Measurements from ENCODE around the gene CDKN3.
"Not testable (repeated sequence)": the region's sequence is repeated elsewhere in the genome, so short reads cannot be mapped to it uniquely, and the experiment has no call there.

Gene CDKN3

DNA sequence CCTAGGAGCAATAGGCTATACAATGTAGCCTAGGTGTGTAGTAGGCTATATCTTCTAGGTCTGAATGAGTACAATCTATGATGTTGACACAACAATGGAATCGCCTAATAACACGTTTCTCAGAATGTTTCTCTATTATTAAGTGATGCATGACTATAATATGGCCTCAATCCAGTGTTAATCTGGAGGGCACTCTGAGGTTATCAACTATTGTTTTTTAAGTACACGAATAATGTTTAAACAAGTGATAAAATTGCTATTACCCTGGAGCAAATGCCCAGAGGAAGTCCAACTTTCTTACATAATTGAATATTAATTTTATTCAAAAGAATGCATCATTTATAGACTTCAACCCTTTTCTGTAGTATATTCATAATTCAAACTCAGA is 60.8 kb downstream of the CDKN3 start:
- DNase-seq: no peak

DNA sequence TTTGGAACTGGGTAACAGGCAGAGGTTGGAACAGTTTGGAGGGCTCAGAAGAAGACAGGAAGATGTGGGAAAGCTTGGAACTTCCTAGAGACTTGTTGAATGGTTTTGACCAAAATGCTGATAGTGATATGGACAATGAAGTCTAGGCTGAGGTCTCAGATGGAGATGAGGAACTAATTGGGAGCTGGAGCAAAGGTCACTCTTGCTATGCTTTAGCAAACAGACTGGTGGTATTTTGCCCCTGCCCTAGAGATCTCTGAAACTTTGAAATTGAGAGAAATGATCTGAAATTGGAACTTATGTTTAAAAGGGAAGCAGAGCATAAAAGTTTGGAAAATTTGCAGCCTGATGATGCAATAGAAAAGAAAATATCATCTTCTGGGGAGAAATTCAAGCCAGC is 61.7 kb downstream of the CDKN3 start:
- DNase-seq: not testable (repeated sequence)

DNA sequence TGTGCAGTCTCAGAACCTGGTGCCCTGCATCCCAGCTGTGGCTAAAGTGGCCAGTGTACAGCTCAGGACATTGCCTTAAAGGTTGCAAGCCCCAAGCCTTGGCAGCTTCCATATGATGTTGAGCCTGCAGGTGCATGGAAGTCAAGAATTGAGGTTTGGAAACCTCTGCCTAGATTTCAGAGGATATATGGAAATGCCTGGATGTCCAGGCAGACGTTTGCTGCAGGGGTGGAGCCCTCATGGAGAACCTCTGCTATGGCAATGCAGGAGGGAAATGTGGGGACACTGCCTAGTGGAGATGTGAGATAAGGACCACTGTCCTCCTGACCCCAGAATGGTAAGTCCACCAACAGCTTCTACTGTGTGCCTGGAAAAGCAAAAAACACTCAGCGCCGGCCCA is 62.3 kb downstream of the CDKN3 start:
- DNase-seq: no peak

DNA sequence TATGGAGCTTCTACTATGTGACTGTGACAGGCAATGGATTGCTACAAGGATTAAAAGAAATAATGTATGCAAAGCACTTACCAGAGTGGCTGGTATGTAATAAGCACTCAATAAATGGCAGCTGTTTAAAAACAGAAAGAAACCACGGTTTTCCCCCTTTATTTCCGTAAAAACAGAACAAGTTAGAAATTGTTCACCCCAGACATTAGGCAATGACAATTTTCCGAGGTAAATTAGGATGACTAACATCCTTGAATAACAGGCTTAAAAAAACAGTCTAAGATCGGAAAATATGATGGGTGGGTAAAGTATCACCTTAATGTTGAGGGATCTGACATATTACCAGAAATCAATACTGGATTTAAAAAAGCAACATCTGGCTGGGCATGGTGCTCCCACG is 65.2 kb downstream of the CDKN3 start:
- no peak for DNase-seq

DNA sequence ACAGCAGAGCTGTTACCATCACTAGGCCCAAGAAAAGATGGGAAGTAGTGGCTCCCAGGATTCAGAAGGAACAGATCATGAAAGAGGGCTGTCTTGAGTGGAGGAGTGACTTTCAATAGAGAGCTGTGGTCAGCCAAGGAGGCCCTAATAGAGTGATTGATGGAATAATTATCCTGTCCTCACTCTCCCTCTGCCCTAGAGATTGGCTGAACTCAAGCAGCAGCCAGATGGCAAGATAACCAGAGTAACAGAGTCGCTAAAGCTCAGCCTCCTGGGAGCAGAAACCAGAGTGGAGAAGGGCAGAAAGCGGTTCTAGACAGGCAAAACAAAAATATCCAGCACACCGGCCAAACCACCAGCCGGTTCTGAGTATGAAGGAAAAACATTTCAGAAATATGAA is 68.8 kb downstream of the CDKN3 start:
- DNase-seq: no peak

DNA sequence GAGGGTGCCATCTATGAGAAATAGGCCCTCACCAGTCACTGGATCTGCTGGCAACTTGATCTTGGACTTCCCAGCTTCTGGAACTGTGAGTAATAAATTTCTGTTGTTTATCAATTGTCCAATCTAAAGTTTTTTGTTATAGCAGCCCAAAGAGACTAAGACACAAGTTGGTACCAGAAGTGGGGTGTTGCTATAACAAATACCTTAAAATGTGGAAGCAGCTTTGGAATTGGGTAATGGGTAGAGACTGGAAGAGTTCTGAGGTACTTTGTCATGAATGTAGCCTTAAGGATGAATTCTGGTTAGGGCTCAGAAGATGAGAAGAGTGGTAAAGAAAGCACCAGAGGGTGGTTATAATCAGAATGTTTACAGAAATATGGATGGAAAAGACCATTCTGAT is 70.5 kb downstream of the CDKN3 start:
- DNase-seq: no peak
